Karpas-422 (cell line): ENCODE results near the gene MAP3K7. TPM values are rescaled to one million over a fixed set of nuclear protein-coding genes. Genes with fewer than 3 reads are reported as not detected.
A peak's percentile ranks its signal among the peaks of the same experiment; 100 is the strongest.

Experiments
- DNase-seq: peaks from one replicate; pipeline ENCODE4 v3.0.0-alpha.2; 2015
- H2AFZ ChIP-seq: fragments of 200-600 bp; sonication (generic); 2 replicates; pipeline ENCODE4 v1.6.1; 2014; ENCODE audit warnings: antibody characterized with exemption, low read length, mixed read lengths
- H3K27ac ChIP-seq: fragments of 200-600 bp; sonication (generic); 2 replicates; pipeline ENCODE4 v1.5.1; 2014; ENCODE audit warnings: mild to moderate bottlenecking, low read length, moderate library complexity
- H3K27me3 ChIP-seq: fragments of 200-600 bp; sonication (generic); 2 replicates; pipeline ENCODE4 v1.6.1; 2014; ENCODE audit warnings: low read length, mixed read lengths
- H3K36me3 ChIP-seq: fragments of 200-600 bp; sonication (generic); 2 replicates; pipeline ENCODE4 v1.6.1; 2014; ENCODE audit warnings: low read length, mixed read lengths; ENCODE audit not compliant: insufficient read depth
- H3K4me1 ChIP-seq: fragments of 200-600 bp; sonication (generic); 2 replicates; pipeline ENCODE4 v1.6.1; 2014; ENCODE audit warnings: mild to moderate bottlenecking, low read length, mixed read lengths
- H3K4me2 ChIP-seq: fragments of 200-600 bp; sonication (generic); 2 replicates; pipeline ENCODE4 v1.6.1; 2014; ENCODE audit warnings: low read length, low read depth, mild to moderate bottlenecking; ENCODE audit not compliant: poor library complexity, severe bottlenecking
- H3K4me3 ChIP-seq: fragments of 200-600 bp; sonication (generic); 2 replicates; pipeline ENCODE4 v1.5.1; 2014; ENCODE audit warnings: mild to moderate bottlenecking, antibody characterized with exemption, low read length, mixed read lengths
- H3K79me2 ChIP-seq: fragments of 200-600 bp; sonication (generic); 2 replicates; pipeline ENCODE4 v1.6.1; 2014; ENCODE audit warnings: mild to moderate bottlenecking, low read length, mixed read lengths
- H3K9ac ChIP-seq: fragments of 200-600 bp; sonication (generic); 2 replicates; pipeline ENCODE4 v1.6.0; 2014; ENCODE audit warnings: low read length
- H3K9me2 ChIP-seq: fragments of 200-600 bp; sonication (generic), shearing (Covaris generic); replicated peaks from 2 replicates; pipeline ENCODE4 v1.6.0; 2014; ENCODE audit warnings: mild to moderate bottlenecking, low read length, moderate library complexity; ENCODE audit not compliant: insufficient read depth
- H3K9me3 ChIP-seq: fragments of 300-700, 200-600 bp; sonication (generic); 2 replicates; pipeline ENCODE4 v1.6.1; 2014; ENCODE audit warnings: low read length, mixed read lengths
- H4K20me1 ChIP-seq: fragments of 200-600 bp; sonication (generic); 2 replicates; pipeline ENCODE4 v1.6.1; 2014; ENCODE audit warnings: mild to moderate bottlenecking, antibody characterized with exemption, low read length, low read depth; ENCODE audit not compliant: insufficient read depth
- total RNA-seq: library from RNA; depleted of rRNA; stranded (reverse); fragments of >200 nt; shearing (Covaris generic); gene quantifications from 2 replicates; pipeline ENCODE4 v1.2.3, GENCODE V29; 2014; ENCODE audit warnings: low replicate concordance

Gene MAP3K7
- total RNA-seq, 1 experiment from 2014 or later: 91.9 TPM

DNA sequence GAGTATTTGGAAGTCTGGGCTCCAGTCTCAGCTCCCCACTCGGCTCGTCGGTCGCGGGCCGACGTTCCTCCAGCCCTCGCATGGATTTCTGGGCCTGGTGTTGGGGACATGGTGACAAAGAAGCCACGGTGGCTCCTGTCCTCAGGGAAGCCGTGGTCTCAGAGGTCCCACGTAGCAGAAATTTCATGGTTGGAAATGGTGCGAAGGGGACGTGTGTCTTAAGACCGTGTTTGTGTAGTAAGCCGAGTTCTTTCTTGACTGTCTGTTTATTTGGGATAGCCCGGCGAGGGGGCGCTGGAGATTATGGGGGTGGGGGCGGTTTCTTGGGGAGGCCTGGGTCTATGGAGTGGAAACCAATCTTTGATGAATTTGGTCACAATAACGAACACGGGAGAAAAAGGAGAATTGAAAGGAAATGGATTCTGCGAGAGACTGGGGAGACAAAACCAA lies 23.5 kb upstream of the MAP3K7 start:
- 0 out of 2 replicates have a peak overlapping the region, but pooled peaks have one; percentile 64 for H3K9ac ChIP-seq
- H3K79me2 ChIP-seq: no peaks in the 10 kb centered on the region
- no peaks in the 10 kb centered on the region for H3K9me2 ChIP-seq
- DNase-seq: no peak
- peaks cover 13% of the 10 kb centered on the region for H3K4me1 ChIP-seq
- no peaks in the 10 kb centered on the region for H3K36me3 ChIP-seq
- peak overlapping the region; percentile 78 for H3K4me2 ChIP-seq
- H2AFZ ChIP-seq: peak overlapping the region; percentile 97
- no peaks in the 10 kb centered on the region for H3K27me3 ChIP-seq
- H3K27ac ChIP-seq: no peak overlapping the region
- no peaks in the 10 kb centered on the region for H3K9me3 ChIP-seq
- H3K4me3 ChIP-seq: peak overlapping the region; percentile 72
- no peaks in the 10 kb centered on the region for H4K20me1 ChIP-seq

DNA sequence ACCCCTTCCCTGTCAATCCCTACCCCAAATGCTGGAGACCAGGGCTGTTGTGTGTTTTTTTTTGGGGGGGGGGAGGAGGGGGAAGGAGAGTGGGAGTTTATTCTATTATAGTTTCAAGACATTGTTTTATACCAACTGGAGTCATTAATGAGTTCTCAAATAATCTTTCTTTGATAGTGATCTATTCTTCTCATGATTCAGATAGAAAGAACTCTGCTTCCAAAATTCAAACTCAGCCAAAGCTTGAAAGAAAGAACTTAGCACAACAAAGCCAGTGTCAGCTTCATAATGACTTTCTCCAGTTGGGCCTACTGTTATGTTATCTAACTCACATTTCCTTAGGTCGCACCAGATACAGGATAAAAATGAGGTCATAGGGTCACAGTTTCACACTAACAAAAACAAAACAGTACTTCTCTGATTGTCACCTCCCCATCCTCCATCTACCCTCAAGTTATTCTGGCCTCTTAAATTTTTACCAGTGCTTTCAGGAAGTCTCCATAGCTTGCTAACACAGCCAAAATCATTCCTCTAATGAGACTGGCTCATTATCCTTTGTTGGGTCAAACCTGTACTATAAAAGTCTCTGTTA lies 19.0 kb upstream of the MAP3K7 start:
- no peaks in the 10 kb centered on the region for H3K9me2 ChIP-seq
- no peak overlapping the region for H3K9ac ChIP-seq
- H3K27ac ChIP-seq: no peak overlapping the region
- H2AFZ ChIP-seq: no peak overlapping the region
- peaks cover 9% of the 10 kb centered on the region for H3K4me1 ChIP-seq
- H3K27me3 ChIP-seq: no peaks in the 10 kb centered on the region
- H3K9me3 ChIP-seq: no peaks in the 10 kb centered on the region
- H4K20me1 ChIP-seq: no peaks in the 10 kb centered on the region
- no peak overlapping the region for H3K4me2 ChIP-seq
- no peak for DNase-seq
- no peaks in the 10 kb centered on the region for H3K79me2 ChIP-seq
- H3K36me3 ChIP-seq: no peaks in the 10 kb centered on the region
- no peak overlapping the region for H3K4me3 ChIP-seq

DNA sequence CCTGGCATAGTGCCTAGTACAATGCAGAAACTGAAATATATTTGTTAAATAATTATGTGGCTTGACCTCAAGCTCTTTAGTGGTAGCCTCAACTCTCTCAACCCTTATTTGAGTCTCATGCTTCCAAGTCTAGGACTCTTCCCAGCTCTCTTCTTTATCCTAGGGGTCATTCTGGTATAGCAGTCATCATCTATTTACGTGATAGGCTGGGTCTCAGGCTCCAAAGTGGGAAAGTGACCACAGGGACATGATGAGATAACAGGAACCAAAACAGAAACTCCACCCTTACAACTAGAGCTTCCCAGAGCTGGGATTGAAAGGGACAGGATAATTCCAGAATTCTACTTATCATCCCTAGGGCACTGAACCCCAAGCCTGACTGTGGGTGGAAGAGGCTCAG lies 17.7 kb upstream of the MAP3K7 start:
- Histone ChIP-seq H3K4me3 (no peak overlapping the region), H3K9me2 (no peaks in the 10 kb centered on the region), H3K4me1 (peaks cover 6% of the 10 kb centered on the region; the same call in 1 of the 2 replicates), H2AFZ (no peak overlapping the region), H3K36me3 (no peaks in the 10 kb centered on the region), H3K79me2 (no peaks in the 10 kb centered on the region), H3K9me3 (no peaks in the 10 kb centered on the region), H3K27me3 (no peaks in the 10 kb centered on the region), H3K27ac (no peak overlapping the region), H3K4me2 (no peak overlapping the region), H4K20me1 (no peaks in the 10 kb centered on the region), H3K9ac (no peak overlapping the region)
- DNase-seq: no peak

DNA sequence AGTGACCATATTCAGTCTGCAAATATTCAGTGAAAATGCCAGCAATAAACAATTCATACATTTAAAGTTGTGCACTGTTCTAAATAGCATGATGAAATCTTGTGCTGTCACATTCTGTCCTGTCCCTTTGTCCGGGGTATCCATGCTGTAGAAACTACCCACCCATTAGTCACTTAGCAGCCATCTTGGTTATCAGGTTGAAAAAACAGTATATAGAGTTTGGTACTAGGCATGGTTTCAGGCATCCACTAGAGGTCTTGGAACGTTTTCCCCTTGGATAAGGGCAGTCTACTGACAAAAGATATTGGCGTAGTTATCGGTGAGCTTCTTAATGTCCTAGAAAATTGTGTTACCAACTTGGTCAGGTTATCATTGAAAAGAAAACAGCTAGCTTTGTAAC lies 12.3 kb upstream of the MAP3K7 start:
- Histone ChIP-seq H3K4me2 (no peak overlapping the region), H3K79me2 (no peaks in the 10 kb centered on the region), H4K20me1 (no peaks in the 10 kb centered on the region), H2AFZ (no peak overlapping the region), H3K27ac (no peak overlapping the region), H3K9me2 (no peaks in the 10 kb centered on the region), H3K9me3 (no peaks in the 10 kb centered on the region), H3K4me3 (no peak overlapping the region), H3K27me3 (no peaks in the 10 kb centered on the region), H3K4me1 (peaks cover 11% of the 10 kb centered on the region), H3K36me3 (no peaks in the 10 kb centered on the region), H3K9ac (no peak overlapping the region)
- no peak for DNase-seq

DNA sequence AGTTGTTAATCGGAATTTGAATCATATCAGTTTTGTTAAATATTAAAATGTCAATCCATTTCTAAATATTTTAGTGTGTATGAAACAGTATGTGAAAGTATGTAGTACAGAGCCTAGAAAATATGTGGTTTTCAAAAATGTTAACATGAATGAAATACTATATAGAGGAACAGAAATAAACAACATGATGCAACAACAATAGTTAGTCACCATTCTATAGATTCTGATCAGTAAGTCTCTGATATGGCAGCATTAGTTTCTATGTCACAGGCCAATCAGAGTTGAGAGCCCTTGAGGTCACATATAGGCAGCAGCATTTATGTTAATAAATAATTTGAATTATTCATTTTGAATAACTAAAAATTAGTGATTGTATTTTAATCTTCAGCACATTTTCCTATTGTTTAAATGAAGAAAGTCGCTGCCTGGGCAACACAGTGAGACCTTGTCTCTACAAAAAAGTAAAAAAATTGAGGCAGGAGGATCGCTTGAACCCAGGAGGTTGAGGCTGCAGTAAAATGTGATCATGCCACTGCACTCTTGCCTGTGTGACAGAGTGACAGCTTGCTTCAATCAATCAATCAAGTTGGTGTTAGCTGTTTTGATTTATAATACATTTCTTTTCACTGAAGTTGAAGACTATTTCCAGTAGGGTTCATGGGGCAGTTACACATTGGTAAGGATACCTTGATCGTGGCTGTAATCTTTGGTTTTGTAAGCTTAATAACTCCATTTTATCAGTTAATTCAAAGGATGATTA lies 11.5 kb upstream of the MAP3K7 start:
- Histone ChIP-seq H4K20me1 (no peaks in the 10 kb centered on the region), H3K4me1 (peaks cover 11% of the 10 kb centered on the region), H3K9me2 (no peaks in the 10 kb centered on the region), H3K4me2 (no peak overlapping the region), H3K9ac (no peak overlapping the region), H3K4me3 (no peak overlapping the region), H3K27ac (no peak overlapping the region), H2AFZ (no peak overlapping the region), H3K36me3 (no peaks in the 10 kb centered on the region), H3K9me3 (no peaks in the 10 kb centered on the region), H3K79me2 (no peaks in the 10 kb centered on the region), H3K27me3 (no peaks in the 10 kb centered on the region)
- DNase-seq: no peak

DNA sequence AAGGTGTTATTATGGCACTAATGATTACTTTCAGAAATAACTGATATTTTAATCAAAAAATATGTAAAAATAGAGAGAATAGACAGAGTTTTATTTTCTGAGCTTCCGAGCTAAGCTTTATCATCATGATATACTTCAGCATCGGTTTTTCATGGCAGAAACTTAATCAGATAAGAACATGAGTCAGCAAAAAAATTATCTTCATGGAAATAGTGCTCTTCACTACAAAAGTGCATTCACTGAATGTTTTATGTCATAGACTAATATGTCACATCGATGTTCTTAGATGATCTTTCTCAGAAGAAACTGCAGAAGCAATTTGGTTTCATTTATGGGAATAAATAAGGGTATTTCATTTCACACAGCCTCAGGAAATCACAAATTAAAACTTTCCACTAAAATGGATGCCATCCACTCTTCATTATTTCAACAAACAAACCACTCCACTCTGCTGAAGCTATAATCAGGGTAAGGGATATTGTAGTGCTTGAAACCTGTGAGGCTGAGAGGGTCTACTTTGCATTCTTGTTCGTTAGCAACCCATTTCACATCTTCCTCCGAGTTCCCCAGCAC lies 10.2 kb upstream of the MAP3K7 start:
- no peak overlapping the region for H3K27ac ChIP-seq
- no peak overlapping the region for H3K9ac ChIP-seq
- H3K79me2 ChIP-seq: no peaks in the 10 kb centered on the region
- no peaks in the 10 kb centered on the region for H3K36me3 ChIP-seq
- H3K9me3 ChIP-seq: no peaks in the 10 kb centered on the region
- no peak overlapping the region for H3K4me3 ChIP-seq
- no peaks in the 10 kb centered on the region for H3K27me3 ChIP-seq
- H3K4me1 ChIP-seq: peaks cover 6% of the 10 kb centered on the region
- H2AFZ ChIP-seq: peak overlapping the region; percentile 47; the same call in 1 of the 2 replicates
- no peaks in the 10 kb centered on the region for H3K9me2 ChIP-seq
- no peaks in the 10 kb centered on the region for H4K20me1 ChIP-seq
- H3K4me2 ChIP-seq: peak overlapping the region; percentile 12
- DNase-seq: no peak

DNA sequence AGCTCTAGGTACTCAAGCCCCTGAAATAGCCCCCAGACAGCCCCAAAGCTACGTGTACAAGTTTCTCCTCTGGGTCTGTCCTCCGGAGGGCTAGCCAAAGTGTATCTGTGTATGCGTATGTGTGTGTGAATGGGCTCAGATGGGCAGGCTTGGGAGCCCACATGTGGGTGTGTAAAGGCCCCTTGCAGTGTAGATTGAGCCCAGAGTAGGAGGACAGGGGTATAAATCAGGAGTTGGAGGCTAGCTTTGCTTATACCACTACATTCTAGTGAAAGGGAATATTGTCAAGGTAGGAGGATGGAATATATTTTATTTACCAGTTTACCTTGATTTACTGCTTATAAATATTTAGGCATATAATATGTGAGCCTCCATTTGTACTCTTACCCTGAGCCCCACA lies 9.0 kb upstream of the MAP3K7 start:
- no peak overlapping the region for H3K27ac ChIP-seq
- H2AFZ ChIP-seq: no peak overlapping the region
- no peaks in the 10 kb centered on the region for H3K36me3 ChIP-seq
- H3K4me3 ChIP-seq: no peak overlapping the region
- H3K79me2 ChIP-seq: no peaks in the 10 kb centered on the region
- DNase-seq: no peak
- H3K9ac ChIP-seq: no peak overlapping the region
- H3K4me1 ChIP-seq: peaks cover 5% of the 10 kb centered on the region
- no peaks in the 10 kb centered on the region for H4K20me1 ChIP-seq
- no peaks in the 10 kb centered on the region for H3K27me3 ChIP-seq
- H3K4me2 ChIP-seq: no peak overlapping the region
- no peaks in the 10 kb centered on the region for H3K9me3 ChIP-seq
- H3K9me2 ChIP-seq: no peaks in the 10 kb centered on the region

DNA sequence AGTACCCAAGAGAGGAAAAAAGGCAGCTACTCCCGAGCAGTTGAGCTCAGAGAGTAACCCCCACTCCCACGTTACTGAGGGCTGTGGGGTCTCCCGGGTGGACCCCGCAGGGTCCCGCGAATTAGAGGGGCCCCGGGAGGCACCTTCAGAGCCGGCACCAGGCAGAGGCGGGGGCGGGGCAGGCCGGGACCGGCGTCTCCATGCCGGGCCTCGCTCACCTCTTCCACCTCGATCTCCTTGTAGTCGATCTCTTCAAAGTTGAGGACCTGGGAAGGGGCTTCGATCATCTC lies 381 bp downstream of the MAP3K7 start:
- Histone ChIP-seq H4K20me1 (peaks cover 18% of the 10 kb centered on the region; the same call in 1 of the 2 replicates), H3K9ac (peak overlapping the region; percentile 95), H3K79me2 (peaks cover 54% of the 10 kb centered on the region), H3K36me3 (0 out of 2 replicates have a peak, but pooled peaks cover 1% of the 10 kb centered on the region), H3K27me3 (no peaks in the 10 kb centered on the region), H3K9me2 (no peaks in the 10 kb centered on the region), H3K27ac (peak overlapping the region; percentile 72), H3K4me3 (peak overlapping the region; percentile 99), H3K9me3 (no peaks in the 10 kb centered on the region), H3K4me1 (peaks cover 52% of the 10 kb centered on the region), H2AFZ (peak overlapping the region; percentile 69), H3K4me2 (peak overlapping the region; percentile 79)
- DNase-seq: peak; percentile 67
